GM19043 (cell line): ENCODE measurements around the gene NECTIN4.
"Not testable (repeated sequence)": the region's sequence is repeated elsewhere in the genome, so short reads cannot be mapped to it uniquely, and the experiment has no call there.

ENCODE experiments used
- ATAC-seq: cut with Tn5 transposase; IDR thresholded peaks from one replicate; pipeline ENCODE4 v1.9.1; 2021; ENCODE audit warnings: low read depth; ENCODE audit not compliant: unreplicated experiment

Gene NECTIN4

GRCh38 chr1:161065681-161066080, 23.7 kb downstream of the NECTIN4 start:
- not testable (repeated sequence) for ATAC-seq

GRCh38 chr1:161063936-161064335, 25.4 kb downstream of the NECTIN4 start:
- not testable (repeated sequence) for ATAC-seq

GRCh38 chr1:161061419-161061818, 27.9 kb downstream of the NECTIN4 start:
- ATAC-seq = no peak

GRCh38 chr1:161059293-161059692, 30.1 kb downstream of the NECTIN4 start:
- ATAC-seq = no peak

GRCh38 chr1:161054805-161055204, 34.6 kb downstream of the NECTIN4 start:
- ATAC-seq = no peak

GRCh38 chr1:161054232-161054631, 35.1 kb downstream of the NECTIN4 start:
- ATAC-seq = no peak

GRCh38 chr1:161052899-161053298, 36.5 kb downstream of the NECTIN4 start:
- ATAC-seq = no peak

GRCh38 chr1:161051219-161051618, 38.1 kb downstream of the NECTIN4 start:
- no peak for ATAC-seq

GRCh38 chr1:161048949-161049722, 40.2 kb downstream of the NECTIN4 start:
- no peak for ATAC-seq

- ATAC-seq = no peak
Measured at GRCh38 chr1:161047436-161048420, 41.6 kb downstream of the NECTIN4 start.

GRCh38 chr1:161046605-161047228, 42.6 kb downstream of the NECTIN4 start:
- peak; percentile 61 for ATAC-seq

- peak; percentile 51 for ATAC-seq
Measured at GRCh38 chr1:161045736-161046604, 43.4 kb downstream of the NECTIN4 start, which contains the start of gene USF1. Gene USF1 (minus strand): TSS chr1:161045977. CDS start chr1:161043275, 2,702 bp downstream.

GRCh38 chr1:161044908-161045735, 44.2 kb downstream of the NECTIN4 start:
- ATAC-seq = peak; percentile 42

- no peak for ATAC-seq
Measured at GRCh38 chr1:161044535-161044907, 44.8 kb downstream of the NECTIN4 start.

GRCh38 chr1:161039546-161039945, 49.8 kb downstream of the NECTIN4 start:
- ATAC-seq = no peak

- no peak for ATAC-seq
Measured at GRCh38 chr1:161039154-161039545, 50.2 kb downstream of the NECTIN4 start.

GRCh38 chr1:161038523-161039153, 50.7 kb downstream of the NECTIN4 start, which contains the start of gene TSTD1:
Gene TSTD1 (minus strand): TSS chr1:161038964. CDS start chr1:161038889, 75 bp downstream.
- ATAC-seq = peak; percentile 81
